Cardiac muscle cell (in vitro differentiated cells and primary cell): ENCODE data around the gene HSD3B7. TPM values are rescaled to one million over a fixed set of nuclear protein-coding genes. Genes with fewer than 3 reads are reported as not detected.

ENCODE experiments used
- DNase-seq, 2 donors: peaks; one replicate each; pipeline versions ENCODE4 v3.0.0 to v3.0.0-alpha.2; 2010 to 2017; ENCODE audit warnings: low read depth in 1 of 2, low spot score in 1 of 2
- H3K27ac ChIP-seq: fragments of 200-600 bp; sonication (generic); 2 replicates; pipeline ENCODE4 v1.5.1; 2016
- H3K27me3 ChIP-seq: fragments of 200-600 bp; sonication (generic); 2 replicates; pipeline ENCODE4 v1.6.0; 2016; ENCODE audit warnings: control low read depth
- H3K36me3 ChIP-seq: fragments of 200-600 bp; sonication (generic); 2 replicates; pipeline ENCODE4 v1.5.1; 2016; ENCODE audit warnings: control low read depth
- H3K4me1 ChIP-seq: fragments of 200-600 bp; sonication (generic); 2 replicates; pipeline ENCODE4 v1.8.1; 2017; ENCODE audit warnings: low read depth, mild to moderate bottlenecking, mixed run types
- H3K4me3 ChIP-seq: fragments of 200-600 bp; sonication (generic); 2 replicates; pipeline ENCODE4 v1.5.1; 2016; ENCODE audit warnings: mild to moderate bottlenecking
- H3K9me3 ChIP-seq: fragments of 200-600 bp; sonication (generic); 2 replicates; pipeline ENCODE4 v1.5.1; 2017; ENCODE audit warnings: low read depth, mild to moderate bottlenecking, control low read depth
- polyA plus RNA-seq: library from polyadenylated mRNA; unstranded; fragments of >200 nt; fragmentation: Nextera tagmentation; extraction: Ambion mirVana; gene quantifications from 2 replicates; pipeline ENCODE4 v1.2.1, GENCODE V29; 2016
- total RNA-seq: library from RNA; depleted of rRNA; stranded (reverse); fragments of >200 nt; gene quantifications from 2 replicates; pipeline ENCODE4 v1.2.3, GENCODE V29; 2016
- TF ChIP-seq, protein P1 (sequence below): IDR thresholded peaks from 2 replicates; pipeline ENCODE4 v1.5.1; 2012; ENCODE audit warnings: low read depth, mild to moderate bottlenecking, low read length

The HSD3B7 gene
- total and polyA plus RNA-seq, 2 experiments from 2014 or later, result 5.8 to 8.5 TPM

GRCh38 chr16:30961384-30961783 is 23.6 kb upstream of the HSD3B7 start:
- DNase-seq, result no peak
- no peak overlapping the region for H3K27ac ChIP-seq
- peaks cover 47% of the 10 kb centered on the region for H3K36me3 ChIP-seq
- H3K4me1 ChIP-seq, result peaks cover 3% of the 10 kb centered on the region
- H3K4me3 ChIP-seq, result no peak overlapping the region
- no peaks in the 10 kb centered on the region for H3K9me3 ChIP-seq
- no peaks in the 10 kb centered on the region for H3K27me3 ChIP-seq
- TF ChIP-seq, protein P1, sequence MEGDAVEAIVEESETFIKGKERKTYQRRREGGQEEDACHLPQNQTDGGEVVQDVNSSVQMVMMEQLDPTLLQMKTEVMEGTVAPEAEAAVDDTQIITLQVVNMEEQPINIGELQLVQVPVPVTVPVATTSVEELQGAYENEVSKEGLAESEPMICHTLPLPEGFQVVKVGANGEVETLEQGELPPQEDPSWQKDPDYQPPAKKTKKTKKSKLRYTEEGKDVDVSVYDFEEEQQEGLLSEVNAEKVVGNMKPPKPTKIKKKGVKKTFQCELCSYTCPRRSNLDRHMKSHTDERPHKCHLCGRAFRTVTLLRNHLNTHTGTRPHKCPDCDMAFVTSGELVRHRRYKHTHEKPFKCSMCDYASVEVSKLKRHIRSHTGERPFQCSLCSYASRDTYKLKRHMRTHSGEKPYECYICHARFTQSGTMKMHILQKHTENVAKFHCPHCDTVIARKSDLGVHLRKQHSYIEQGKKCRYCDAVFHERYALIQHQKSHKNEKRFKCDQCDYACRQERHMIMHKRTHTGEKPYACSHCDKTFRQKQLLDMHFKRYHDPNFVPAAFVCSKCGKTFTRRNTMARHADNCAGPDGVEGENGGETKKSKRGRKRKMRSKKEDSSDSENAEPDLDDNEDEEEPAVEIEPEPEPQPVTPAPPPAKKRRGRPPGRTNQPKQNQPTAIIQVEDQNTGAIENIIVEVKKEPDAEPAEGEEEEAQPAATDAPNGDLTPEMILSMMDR, result no peak

GRCh38 chr16:30963925-30964511 is 21.0 kb upstream of the HSD3B7 start:
- H3K9me3 ChIP-seq, result no peaks in the 10 kb centered on the region
- H3K27ac ChIP-seq, result no peak overlapping the region
- no peaks in the 10 kb centered on the region for H3K27me3 ChIP-seq
- H3K4me1 ChIP-seq, result no peaks in the 10 kb centered on the region
- no peak overlapping the region for H3K4me3 ChIP-seq
- TF ChIP-seq, protein P1, result no peak
- H3K36me3 ChIP-seq, result peaks cover 57% of the 10 kb centered on the region
- no peak for DNase-seq

DNA sequence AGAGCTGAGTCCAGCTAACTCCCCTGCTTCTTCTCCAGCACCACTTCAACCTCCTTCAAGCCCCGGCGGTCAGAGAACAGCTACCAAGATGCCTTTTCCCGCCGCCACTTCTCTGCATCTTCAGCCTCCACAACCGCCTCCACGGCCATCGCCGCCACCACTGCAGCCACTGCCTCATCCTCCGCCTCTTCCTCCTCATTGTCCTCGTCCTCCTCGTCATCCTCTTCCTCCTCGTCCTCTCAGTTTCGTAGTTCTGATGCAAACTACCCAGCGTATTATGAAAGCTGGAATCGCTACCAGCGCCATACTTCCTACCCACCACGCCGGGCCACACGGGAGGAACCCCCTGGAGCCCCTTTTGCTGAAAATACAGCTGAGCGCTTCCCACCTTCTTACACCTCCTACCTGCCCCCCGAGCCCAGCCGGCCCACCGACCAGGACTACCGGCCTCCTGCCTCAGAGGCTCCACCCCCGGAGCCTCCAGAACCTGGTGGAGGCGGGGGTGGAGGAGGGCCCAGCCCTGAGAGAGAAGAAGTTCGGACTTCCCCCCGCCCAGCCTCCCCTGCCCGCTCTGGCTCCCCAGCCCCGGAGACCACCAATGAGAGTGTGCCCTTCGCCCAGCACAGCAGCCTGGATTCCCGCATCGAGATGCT is 20.3 kb upstream of the HSD3B7 start:
- Histone ChIP-seq H3K9me3 (no peaks in the 10 kb centered on the region), H3K36me3 (peaks cover 64% of the 10 kb centered on the region), H3K27ac (no peak overlapping the region), H3K27me3 (no peaks in the 10 kb centered on the region), H3K4me1 (no peaks in the 10 kb centered on the region), H3K4me3 (no peak overlapping the region)
- TF ChIP-seq, protein P1, result no peak
- no peak for DNase-seq

DNA sequence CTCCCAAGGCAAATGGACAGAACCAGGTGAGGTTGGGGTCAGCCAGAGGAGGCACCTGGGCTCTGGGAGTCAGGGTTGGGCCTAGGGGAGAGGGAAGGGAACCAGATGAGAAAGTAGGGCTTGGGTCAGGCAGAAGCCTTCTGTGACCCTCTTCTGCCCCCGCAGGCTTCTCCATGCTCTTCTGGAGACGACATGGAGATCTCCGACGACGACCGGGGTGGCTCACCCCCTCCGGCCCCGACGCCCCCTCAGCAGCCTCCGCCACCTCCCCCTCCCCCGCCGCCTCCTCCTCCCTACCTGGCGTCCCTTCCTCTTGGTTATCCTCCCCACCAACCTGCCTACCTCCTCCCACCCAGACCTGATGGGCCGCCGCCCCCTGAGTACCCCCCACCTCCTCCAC is 19.6 kb upstream of the HSD3B7 start:
- TF ChIP-seq, protein P1, result no peak
- Histone ChIP-seq H3K4me1 (no peaks in the 10 kb centered on the region), H3K36me3 (peaks cover 58% of the 10 kb centered on the region), H3K9me3 (no peaks in the 10 kb centered on the region), H3K27me3 (no peaks in the 10 kb centered on the region), H3K27ac (no peak overlapping the region), H3K4me3 (no peak overlapping the region)
- DNase-seq, result no peak

- no peak for DNase-seq
- no peak overlapping the region for H3K4me3 ChIP-seq
These were observed 18.9 kb upstream of the HSD3B7 start for GRCh38 chr16:30966033-30966619.

More at GRCh38 chr16:30966033-30966619, 18.9 kb upstream of the HSD3B7 start:
- H3K27ac ChIP-seq, result no peak overlapping the region
- TF ChIP-seq, protein P1, result no peak
- H3K9me3 ChIP-seq, result no peaks in the 10 kb centered on the region
- no peaks in the 10 kb centered on the region for H3K27me3 ChIP-seq
- H3K36me3 ChIP-seq, result peaks cover 59% of the 10 kb centered on the region
- H3K4me1 ChIP-seq, result no peaks in the 10 kb centered on the region
